PC-9 (cell line): ENCODE measurements around the gene RNF125. TPM values are rescaled to one million over a fixed set of nuclear protein-coding genes. Genes with fewer than 3 reads are reported as not detected.

Experiments
- BruUV-seq: library from RNA; stranded (reverse); fragments of 400-500 nt; replicated peaks from 2 replicates; lab custom pipeline; 2021; lab: Mats Ljungman, UMichigan
- CTCF ChIA-PET: fragments of 300-600 bp; sonication (Branson Sonifier 250); formaldehyde crosslinking; loops from one replicate; lab custom pipeline; 2022; ENCODE audit warnings: antibody characterized with exemption; lab: Charles Lee
- POLR2A ChIA-PET: fragments of 300-600 bp; sonication (Branson Sonifier 250); formaldehyde crosslinking; loops from one replicate; lab custom pipeline; 2022; ENCODE audit warnings: antibody characterized with exemption; ENCODE audit not compliant: unreplicated experiment; lab: Charles Lee
- DNase-seq, 2 experiments: peaks; one replicate each; pipeline versions ENCODE4 v3.0.0 to v3.0.0-alpha.2; 2015 to 2022; ENCODE audit warnings: mixed read lengths in 1 of 2
- H2AFZ ChIP-seq: fragments of 200-600 bp; sonication (generic); 2 replicates; pipeline ENCODE4 v1.8.1; 2017; ENCODE audit warnings: antibody characterized with exemption
- H3F3A ChIP-seq: fragments of 200-600 bp; sonication (generic); 2 replicates; pipeline ENCODE4 v1.8.1; 2017; ENCODE audit warnings: antibody characterized with exemption, mild to moderate bottlenecking, low read depth; ENCODE audit not compliant: insufficient read depth
- H3K27ac ChIP-seq: fragments of 200-600 bp; sonication (generic); 2 replicates; pipeline ENCODE4 v1.6.1; 2016; ENCODE audit warnings: mixed run types
- H3K27me3 ChIP-seq: fragments of 200-600 bp; sonication (generic); 2 replicates; pipeline ENCODE4 v1.6.1; 2016; ENCODE audit warnings: low read depth, mixed run types; ENCODE audit not compliant: insufficient read depth
- H3K36me3 ChIP-seq: fragments of 200-600 bp; sonication (generic); 2 replicates; pipeline ENCODE4 v1.6.1; 2016; ENCODE audit warnings: low read depth, mixed run types
- H3K4me1 ChIP-seq: fragments of 200-600 bp; sonication (generic); replicated peaks from 2 replicates; pipeline ENCODE4 v1.6.1; 2016; ENCODE audit warnings: mixed run types; ENCODE audit not compliant: insufficient read depth
- H3K4me2 ChIP-seq: fragments of 200-600 bp; sonication (generic); 2 replicates; pipeline ENCODE4 v1.6.1; 2017; ENCODE audit warnings: mixed run types
- H3K4me3 ChIP-seq: fragments of 200-600 bp; sonication (generic); 2 replicates; pipeline ENCODE4 v1.6.1; 2016; ENCODE audit warnings: mixed run types
- H3K79me2 ChIP-seq: fragments of 200-600 bp; sonication (generic); 2 replicates; pipeline ENCODE4 v1.6.1; 2017; ENCODE audit warnings: low read depth, mixed run types
- H3K9me2 ChIP-seq: fragments of 200-600 bp; sonication (generic); 2 replicates; pipeline ENCODE4 v1.8.1; 2017; ENCODE audit warnings: mild to moderate bottlenecking; ENCODE audit not compliant: insufficient read depth
- H3K9me3 ChIP-seq: fragments of 200-600 bp; sonication (generic); 2 replicates; pipeline ENCODE4 v1.8.1; 2016; ENCODE audit warnings: low read depth; ENCODE audit not compliant: insufficient read depth
- H4K20me1 ChIP-seq: fragments of 200-600 bp; sonication (generic); 2 replicates; pipeline ENCODE4 v1.8.1; 2017; ENCODE audit not compliant: insufficient read depth
- CTCF ChIP-seq: fragments of 200-600 bp; sonication (generic); conservative IDR thresholded peaks from 2 replicates; pipeline ENCODE4 v1.6.1; 2017; ENCODE audit warnings: mixed run types, antibody characterized with exemption, mild to moderate bottlenecking, moderate library complexity
- EZH2 ChIP-seq: fragments of 200-600 bp; sonication (generic); IDR thresholded peaks from 2 replicates; pipeline ENCODE4 v1.8.0; 2017; ENCODE audit warnings: antibody characterized with exemption, low read depth
- intact Hi-C: fragments of 100-400 bp; cut with micrococcal nuclease; formaldehyde crosslinking; loops from one replicate; pipeline ENCODE4 v1.10.0; 2022; ENCODE audit not compliant: unreplicated experiment
- total RNA-seq: library from RNA; stranded (reverse); gene quantifications from 2 replicates; pipeline ENCODE4 v1.2.3, GENCODE V29; 2021

Gene RNF125
- total RNA-seq, 1 experiment from 2014 or later = 0.15 TPM

GRCh38 chr18:32021756-32022564, 3.3 kb downstream of the RNF125 start:
- Histone ChIP-seq H3K4me3 (no peak overlapping the region), H3K9me2 (no peaks in the 10 kb centered on the region), H3K4me2 (no peak overlapping the region), H4K20me1 (no peaks in the 10 kb centered on the region), H3K79me2 (no peaks in the 10 kb centered on the region), H3F3A (no peaks in the 10 kb centered on the region), H3K9me3 (no peaks in the 10 kb centered on the region), H3K27ac (no peak overlapping the region), H2AFZ (no peak overlapping the region), H3K36me3 (no peaks in the 10 kb centered on the region), H3K27me3 (no peaks in the 10 kb centered on the region; the same call in 1 of the 2 replicates), H3K4me1 (no peaks in the 10 kb centered on the region)
- no peak for TF ChIP-seq EZH2
- no peak for TF ChIP-seq CTCF
- intact Hi-C loops = no loop called here
- ChIA-PET CTCF (no interaction called here), POLR2A (no interaction called here)
- BruUV-seq = no TSS peak
- no peak for DNase-seq

- POLR2A ChIA-PET = no interaction called here
- Histone ChIP-seq H2AFZ (no peak overlapping the region), H3K9me3 (no peaks in the 10 kb centered on the region), H3K4me3 (no peak overlapping the region), H4K20me1 (no peaks in the 10 kb centered on the region), H3F3A (no peaks in the 10 kb centered on the region), H3K4me2 (no peak overlapping the region), H3K9me2 (no peaks in the 10 kb centered on the region), H3K4me1 (no peaks in the 10 kb centered on the region), H3K36me3 (no peaks in the 10 kb centered on the region), H3K79me2 (no peaks in the 10 kb centered on the region), H3K27me3 (no peaks in the 10 kb centered on the region; the same call in 1 of the 2 replicates), H3K27ac (no peak overlapping the region)
- intact Hi-C loops = no loop called here
- CTCF ChIA-PET = no interaction called here
- no peak for DNase-seq
- no TSS peak for BruUV-seq
- no peak for TF ChIP-seq EZH2
- TF ChIP-seq CTCF = no peak
Measured at GRCh38 chr18:32025744-32026143, 7.1 kb downstream of the RNF125 start.

- H3F3A ChIP-seq = no peaks in the 10 kb centered on the region
- CTCF ChIA-PET = no interaction called here
- no peak overlapping the region for H3K4me2 ChIP-seq
- H3K36me3 ChIP-seq = no peaks in the 10 kb centered on the region
- H3K9me2 ChIP-seq = no peaks in the 10 kb centered on the region
- H3K4me1 ChIP-seq = no peaks in the 10 kb centered on the region
- H3K79me2 ChIP-seq = no peaks in the 10 kb centered on the region
- H3K9me3 ChIP-seq = no peaks in the 10 kb centered on the region
- no peak overlapping the region for H2AFZ ChIP-seq
- BruUV-seq = no TSS peak
- intact Hi-C loops = no loop called here
- no peak for DNase-seq
- POLR2A ChIA-PET = no interaction called here
- H3K4me3 ChIP-seq = no peak overlapping the region
- no peak overlapping the region for H3K27ac ChIP-seq
- H4K20me1 ChIP-seq = no peaks in the 10 kb centered on the region
- H3K27me3 ChIP-seq = no peaks in the 10 kb centered on the region; the same call in 1 of the 2 replicates
- TF ChIP-seq CTCF = no peak
- no peak for TF ChIP-seq EZH2
Measured at GRCh38 chr18:32026491-32027086, 8.0 kb downstream of the RNF125 start.
